Measurements from ENCODE around the gene PSTPIP2. TPM values are rescaled to one million over a fixed set of nuclear protein-coding genes. Genes with fewer than 3 reads are reported as not detected.

PSTPIP2 gene
- total RNA-seq, 1 donor = 21.2 TPM

- no peak overlapping the region for H3K4me3 ChIP-seq (ENCODE audit: low read depth, low read length)
- no peak for DNase-seq (ENCODE audit: low read depth)
- no peak for TF ChIP-seq CTCF (IDR thresholded peaks at IDR 0.05; ENCODE audit: insufficient read depth, low read depth, low read length)
Observed at GRCh38 chr18:46037512-46038305, 34.4 kb downstream of the PSTPIP2 start.

- no peak for TF ChIP-seq CTCF (IDR thresholded peaks at IDR 0.05; ENCODE audit: insufficient read depth, low read depth, low read length)
- DNase-seq (ENCODE audit: low read depth) = no peak
- H3K4me3 ChIP-seq (ENCODE audit: low read depth, low read length) = no peak overlapping the region
Observed at GRCh38 chr18:46035696-46036680, 36.1 kb downstream of the PSTPIP2 start.

GRCh38 chr18:46034230-46034629 is 37.8 kb downstream of the PSTPIP2 start:
- DNase-seq (ENCODE audit: low read depth) = peak; percentile 22
- H3K4me3 ChIP-seq (ENCODE audit: low read depth, low read length) = no peak overlapping the region
- no peak for TF ChIP-seq CTCF (IDR thresholded peaks at IDR 0.05; ENCODE audit: insufficient read depth, low read depth, low read length)

GRCh38 chr18:46031741-46032140 is 40.3 kb downstream of the PSTPIP2 start:
- TF ChIP-seq CTCF (IDR thresholded peaks at IDR 0.05; ENCODE audit: insufficient read depth, low read depth, low read length) = no peak

GRCh38 chr18:46028536-46028891 is 43.5 kb downstream of the PSTPIP2 start:
- no peak for TF ChIP-seq CTCF (IDR thresholded peaks at IDR 0.05; ENCODE audit: insufficient read depth, low read depth, low read length)
- H3K4me3 ChIP-seq (ENCODE audit: low read depth, low read length) = peak overlapping the region; percentile 61
- no peak for DNase-seq (ENCODE audit: low read depth)

More at GRCh38 chr18:46031741-46032140, 40.3 kb downstream of the PSTPIP2 start:
- DNase-seq (ENCODE audit: low read depth) = no peak
- H3K4me3 ChIP-seq (ENCODE audit: low read depth, low read length) = no peak overlapping the region

- TF ChIP-seq CTCF (IDR thresholded peaks at IDR 0.05; ENCODE audit: insufficient read depth, low read depth, low read length) = no peak
- peak; percentile 5 for DNase-seq (ENCODE audit: low read depth)
- H3K4me3 ChIP-seq (ENCODE audit: low read depth, low read length) = no peak overlapping the region
Observed at GRCh38 chr18:46019936-46020335, 52.1 kb downstream of the PSTPIP2 start.

All from fibroblast of villous mesenchyme (primary cell).